RWPE2 (cell line): ENCODE data around the gene GHSR.

ENCODE experiments used
- ATAC-seq: fragments of 200-7000 bp; cut with Tn5 transposase; 3 replicates; pipeline ENCODE4 v1.9.1; 2021; ENCODE audit warnings: low read depth
- DNase-seq: peaks from one replicate; pipeline ENCODE4 v3.0.0-alpha.2; 2020; ENCODE audit warnings: low spot score
- H3K27ac ChIP-seq: fragments of 450-650 bp; 2 replicates; pipeline ENCODE4 v1.5.1; 2017; ENCODE audit warnings: mild to moderate bottlenecking; ENCODE audit not compliant: poor library complexity, severe bottlenecking
- H3K27me3 ChIP-seq: fragments of 250-450 bp; sonication (Bioruptor Pico); 2 replicates; pipeline ENCODE4 v1.5.1; 2021; ENCODE audit warnings: mild to moderate bottlenecking, moderate library complexity; ENCODE audit not compliant: insufficient read depth, poor library complexity, severe bottlenecking
- H3K36me3 ChIP-seq: fragments of 250-450 bp; sonication (Bioruptor Pico); 2 replicates; pipeline ENCODE4 v1.5.1; 2020; ENCODE audit warnings: low read depth, mild to moderate bottlenecking, moderate library complexity
- H3K4me1 ChIP-seq: fragments of 250-450 bp; sonication (Bioruptor Pico); 2 replicates; pipeline ENCODE4 v1.5.1; 2021; ENCODE audit warnings: mild to moderate bottlenecking, moderate library complexity; ENCODE audit not compliant: insufficient read depth, poor library complexity, severe bottlenecking
- H3K4me3 ChIP-seq: fragments of 250-450 bp; sonication (Bioruptor Pico); 2 replicates; pipeline ENCODE4 v1.5.1; 2021; ENCODE audit warnings: mild to moderate bottlenecking, moderate library complexity; ENCODE audit not compliant: severe bottlenecking
- H3K9me3 ChIP-seq: fragments of 250-450 bp; sonication (Bioruptor Pico); 2 replicates; pipeline ENCODE4 v1.5.1; 2021; ENCODE audit warnings: mild to moderate bottlenecking, moderate library complexity; ENCODE audit not compliant: severe bottlenecking
- TF ChIP-seq, protein P1 (sequence below): fragments of 450-650 bp; IDR thresholded peaks from one replicate; pipeline ENCODE4 v1.5.1; 2017; ENCODE audit warnings: mild to moderate bottlenecking, moderate library complexity; ENCODE audit not compliant: poor library complexity, severe bottlenecking

GHSR gene

DNA sequence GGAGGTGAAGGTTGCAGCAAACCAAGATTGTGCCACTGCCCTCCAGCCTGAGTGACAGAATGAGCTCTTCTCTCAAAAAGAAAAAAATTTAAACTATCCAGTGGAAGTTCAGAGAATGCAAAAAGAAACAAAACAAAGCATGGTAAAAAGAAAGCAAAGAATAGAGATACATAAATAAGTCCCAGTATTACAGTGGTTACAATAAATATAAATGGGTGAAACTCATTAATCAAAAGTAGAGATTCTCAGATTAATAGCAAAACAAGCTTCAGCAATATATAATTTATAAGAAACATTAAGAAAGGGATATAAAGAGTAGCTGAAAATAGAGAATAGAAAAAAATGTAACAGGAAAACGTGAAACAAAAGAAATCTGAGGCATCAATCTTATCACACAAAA is 23.6 kb upstream of the GHSR start:
- Histone ChIP-seq H3K4me1 (peaks cover 10% of the 10 kb centered on the region), H3K27me3 (no peaks in the 10 kb centered on the region), H3K4me3 (no peak overlapping the region), H3K27ac (no peak overlapping the region), H3K36me3 (no peaks in the 10 kb centered on the region), H3K9me3 (no peaks in the 10 kb centered on the region)
- TF ChIP-seq, protein P1, sequence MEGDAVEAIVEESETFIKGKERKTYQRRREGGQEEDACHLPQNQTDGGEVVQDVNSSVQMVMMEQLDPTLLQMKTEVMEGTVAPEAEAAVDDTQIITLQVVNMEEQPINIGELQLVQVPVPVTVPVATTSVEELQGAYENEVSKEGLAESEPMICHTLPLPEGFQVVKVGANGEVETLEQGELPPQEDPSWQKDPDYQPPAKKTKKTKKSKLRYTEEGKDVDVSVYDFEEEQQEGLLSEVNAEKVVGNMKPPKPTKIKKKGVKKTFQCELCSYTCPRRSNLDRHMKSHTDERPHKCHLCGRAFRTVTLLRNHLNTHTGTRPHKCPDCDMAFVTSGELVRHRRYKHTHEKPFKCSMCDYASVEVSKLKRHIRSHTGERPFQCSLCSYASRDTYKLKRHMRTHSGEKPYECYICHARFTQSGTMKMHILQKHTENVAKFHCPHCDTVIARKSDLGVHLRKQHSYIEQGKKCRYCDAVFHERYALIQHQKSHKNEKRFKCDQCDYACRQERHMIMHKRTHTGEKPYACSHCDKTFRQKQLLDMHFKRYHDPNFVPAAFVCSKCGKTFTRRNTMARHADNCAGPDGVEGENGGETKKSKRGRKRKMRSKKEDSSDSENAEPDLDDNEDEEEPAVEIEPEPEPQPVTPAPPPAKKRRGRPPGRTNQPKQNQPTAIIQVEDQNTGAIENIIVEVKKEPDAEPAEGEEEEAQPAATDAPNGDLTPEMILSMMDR: no peak
- no peak for DNase-seq
- ATAC-seq: no peak

DNA sequence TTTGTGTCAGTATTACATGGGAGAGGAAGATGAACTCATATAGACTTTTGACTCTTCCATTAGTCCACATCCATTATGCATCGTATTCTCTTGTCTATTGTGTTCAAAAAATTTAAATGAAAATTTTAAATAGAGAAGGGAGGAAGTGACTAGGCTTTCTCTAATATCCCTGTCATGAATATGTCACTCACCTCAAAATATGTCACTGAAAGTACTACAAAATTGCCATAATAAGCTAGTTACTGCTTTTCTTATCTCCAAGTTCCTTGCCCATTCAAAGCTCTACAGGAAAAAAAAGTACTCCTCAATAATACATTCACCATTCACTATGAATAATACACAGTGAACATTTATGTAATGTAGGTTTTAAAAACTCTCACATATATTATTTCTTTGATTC is 22.3 kb upstream of the GHSR start:
- DNase-seq: no peak
- Histone ChIP-seq H3K4me1 (peaks cover 10% of the 10 kb centered on the region), H3K27me3 (no peaks in the 10 kb centered on the region), H3K9me3 (no peaks in the 10 kb centered on the region), H3K27ac (no peak overlapping the region), H3K4me3 (no peak overlapping the region), H3K36me3 (no peaks in the 10 kb centered on the region)
- TF ChIP-seq, protein P1: no peak
- no peak for ATAC-seq

DNA sequence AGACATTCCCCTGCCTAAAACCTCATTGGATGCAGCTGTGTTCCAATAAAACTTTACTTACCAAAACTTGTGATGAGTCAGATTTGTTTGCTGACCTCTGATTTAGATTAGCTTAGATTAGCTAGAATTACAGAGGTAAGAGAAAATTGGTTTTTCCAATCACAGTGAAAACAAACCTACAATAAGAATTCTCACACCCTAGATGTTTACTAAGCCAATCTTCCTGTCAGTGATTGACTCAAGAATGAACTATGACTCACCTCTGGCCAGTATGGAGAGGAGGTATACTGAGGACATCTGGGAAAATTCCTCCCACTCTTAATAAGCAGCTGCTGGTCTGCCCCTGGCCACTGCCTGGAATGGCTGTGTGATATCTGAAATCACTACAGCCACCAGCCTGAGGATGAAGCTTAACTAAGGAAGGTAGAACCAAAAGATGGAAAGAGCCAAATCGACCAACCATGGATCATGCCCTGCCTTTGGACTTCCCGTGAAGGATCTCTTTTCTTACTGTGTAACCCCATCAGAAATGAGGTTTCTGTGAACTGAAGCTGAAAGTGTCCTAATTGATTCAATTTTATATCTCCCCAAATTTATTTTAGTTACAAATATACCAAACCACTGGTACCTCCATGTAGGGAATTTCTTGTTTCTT is 19.0 kb upstream of the GHSR start:
- TF ChIP-seq, protein P1: no peak
- ATAC-seq (peak; percentile 91), DNase-seq (no peak)
- no peaks in the 10 kb centered on the region for H3K27me3 ChIP-seq
- peaks cover 10% of the 10 kb centered on the region for H3K4me1 ChIP-seq
- no peak overlapping the region for H3K4me3 ChIP-seq
- peak overlapping the region; percentile 12 for H3K27ac ChIP-seq
- H3K36me3 ChIP-seq: no peaks in the 10 kb centered on the region
- H3K9me3 ChIP-seq: no peaks in the 10 kb centered on the region

DNA sequence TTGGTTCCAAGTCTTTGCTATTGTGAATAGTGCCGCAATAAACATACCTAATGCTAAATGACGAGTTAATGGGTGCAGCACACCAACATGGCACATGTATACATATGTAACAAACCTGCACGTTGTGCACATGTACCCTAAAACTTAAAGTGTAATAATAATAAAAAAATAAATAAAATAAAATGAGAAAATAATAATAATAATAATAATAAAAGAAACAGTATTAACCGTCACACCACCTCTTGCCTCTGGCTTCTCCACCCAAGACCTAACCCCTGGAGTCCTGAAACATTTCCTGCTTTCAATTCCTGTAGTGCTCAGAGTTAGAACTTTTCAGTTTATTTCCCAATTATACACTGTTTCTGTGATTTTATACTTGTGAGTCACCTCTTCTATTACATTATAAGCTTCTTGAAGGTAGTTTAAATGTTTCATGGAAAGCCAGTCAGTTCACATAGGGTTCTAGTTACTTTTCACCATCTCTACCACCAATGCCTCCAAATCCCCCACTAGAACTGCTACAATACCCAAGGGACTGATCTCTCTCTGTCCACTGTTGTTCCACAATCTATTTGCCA is 18.4 kb upstream of the GHSR start:
- no peaks in the 10 kb centered on the region for H3K36me3 ChIP-seq
- H3K27ac ChIP-seq: peak overlapping the region; percentile 12
- DNase-seq (no peak), ATAC-seq (peak; percentile 31; the same call in 2 of the 3 replicates)
- H3K9me3 ChIP-seq: no peaks in the 10 kb centered on the region
- no peak overlapping the region for H3K4me3 ChIP-seq
- TF ChIP-seq, protein P1: no peak
- no peaks in the 10 kb centered on the region for H3K27me3 ChIP-seq
- H3K4me1 ChIP-seq: peaks cover 10% of the 10 kb centered on the region

DNA sequence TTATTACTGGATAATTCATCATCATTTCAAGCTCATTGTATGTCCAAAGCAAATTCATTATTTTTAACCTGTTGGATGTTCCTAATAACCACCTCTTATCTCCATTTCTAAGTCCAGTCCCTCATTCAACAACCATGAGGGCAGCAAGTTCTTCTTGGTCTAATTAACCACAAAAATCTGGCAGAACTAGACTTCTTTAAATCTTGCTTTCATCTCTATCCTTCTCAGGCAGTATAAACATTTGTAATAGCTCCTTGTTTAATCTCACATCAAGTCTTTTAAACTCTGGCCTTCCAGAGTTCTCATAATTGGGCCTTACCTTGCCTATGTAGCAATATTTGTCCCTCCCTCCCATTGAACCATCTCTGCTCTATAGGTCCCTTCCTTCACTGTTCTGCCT is 17.0 kb upstream of the GHSR start:
- no peak for DNase-seq
- peaks cover 10% of the 10 kb centered on the region for H3K4me1 ChIP-seq
- no peaks in the 10 kb centered on the region for H3K9me3 ChIP-seq
- H3K4me3 ChIP-seq: no peak overlapping the region
- no peaks in the 10 kb centered on the region for H3K27me3 ChIP-seq
- no peak overlapping the region for H3K27ac ChIP-seq
- no peak for ATAC-seq
- H3K36me3 ChIP-seq: no peaks in the 10 kb centered on the region
- TF ChIP-seq, protein P1: no peak
